H9 (cell line): ENCODE measurements around the gene ZNF414. TPM values are rescaled to one million over a fixed set of nuclear protein-coding genes. Genes with fewer than 3 reads are reported as not detected.

Experiments
- DNase-seq: peaks from one replicate; pipeline ENCODE4 v3.0.0-alpha.2; 2017
- H2AFZ ChIP-seq: one replicate; pipeline ENCODE4 v1.6.1; 2013; ENCODE audit warnings: mild to moderate bottlenecking, low read length, control low read depth, moderate library complexity
- H2AK5ac ChIP-seq: 2 replicates; pipeline ENCODE4 v1.6.1; 2013; ENCODE audit warnings: low read length, control low read depth, mixed read lengths; ENCODE audit not compliant: insufficient read length
- H2BK120ac ChIP-seq: one replicate; pipeline ENCODE4 v1.6.1; 2013; ENCODE audit warnings: low read depth, mild to moderate bottlenecking, low read length, control low read depth, inconsistent platforms; ENCODE audit not compliant: poor library complexity, severe bottlenecking
- H2BK12ac ChIP-seq: 2 replicates; pipeline ENCODE4 v1.6.1; 2013; ENCODE audit warnings: low read length, control low read depth, mixed read lengths, low read depth; ENCODE audit not compliant: insufficient read length
- H2BK15ac ChIP-seq: 2 replicates; pipeline ENCODE4 v1.6.1; 2013; ENCODE audit warnings: low read depth, low read length, control low read depth
- H2BK20ac ChIP-seq: one replicate; pipeline ENCODE4 v1.6.1; 2013; ENCODE audit warnings: low read depth, mild to moderate bottlenecking, low read length, control low read depth, inconsistent platforms; ENCODE audit not compliant: poor library complexity, severe bottlenecking
- H2BK5ac ChIP-seq: 2 replicates; pipeline ENCODE4 v1.6.1; 2013; ENCODE audit warnings: low read length, control low read depth, mixed read lengths; ENCODE audit not compliant: insufficient read length
- H3K14ac ChIP-seq: 2 replicates; pipeline ENCODE4 v1.6.1; 2013; ENCODE audit warnings: low read length, control low read depth; ENCODE audit not compliant: insufficient read depth
- H3K18ac ChIP-seq: 2 replicates; pipeline ENCODE4 v1.6.1; 2013; ENCODE audit warnings: low read depth, mild to moderate bottlenecking, mixed read lengths, low read length, control low read depth; ENCODE audit not compliant: insufficient read length
- H3K23ac ChIP-seq: 2 replicates; pipeline ENCODE4 v1.6.1; 2013; ENCODE audit warnings: low read length, control low read depth, mixed read lengths, low read depth; ENCODE audit not compliant: insufficient read length
- H3K23me2 ChIP-seq: 2 replicates; pipeline ENCODE4 v1.6.1; 2013; ENCODE audit warnings: low read depth, mild to moderate bottlenecking, mixed read lengths, low read length, control low read depth; ENCODE audit not compliant: insufficient read length, poor library complexity, severe bottlenecking
- H3K27ac ChIP-seq: 2 replicates; pipeline ENCODE4 v1.5.1; 2013; ENCODE audit warnings: low read length, control low read depth, mixed read lengths, low read depth; ENCODE audit not compliant: insufficient read length
- H3K27me3 ChIP-seq: 2 replicates; pipeline ENCODE4 v1.6.1; 2013; ENCODE audit warnings: low read length, control low read depth, inconsistent platforms; ENCODE audit not compliant: insufficient read depth
- H3K4ac ChIP-seq: 2 replicates; pipeline ENCODE4 v1.6.1; 2013; ENCODE audit warnings: low read depth, mild to moderate bottlenecking, control low read depth, inconsistent platforms, low read length, moderate library complexity
- H3K4me1 ChIP-seq: 2 replicates; pipeline ENCODE4 v1.6.1; 2013; ENCODE audit warnings: low read length, control low read depth, inconsistent platforms; ENCODE audit not compliant: insufficient read depth
- H3K4me2 ChIP-seq: 2 replicates; pipeline ENCODE4 v1.6.1; 2013; ENCODE audit warnings: low read length, control low read depth, mixed read lengths; ENCODE audit not compliant: insufficient read length, insufficient read depth
- H3K56ac ChIP-seq: 2 replicates; pipeline ENCODE4 v1.6.1; 2013; ENCODE audit warnings: low read depth, mild to moderate bottlenecking, mixed read lengths, low read length, control low read depth; ENCODE audit not compliant: insufficient read length
- H3K79me1 ChIP-seq: 2 replicates; pipeline ENCODE4 v1.6.1; 2013; ENCODE audit warnings: low read depth, mild to moderate bottlenecking, moderate library complexity, low read length, control low read depth, inconsistent platforms; ENCODE audit not compliant: insufficient read depth, poor library complexity, severe bottlenecking
- H3K79me2 ChIP-seq: 2 replicates; pipeline ENCODE4 v1.6.1; 2013; ENCODE audit warnings: low read length, control low read depth, inconsistent platforms; ENCODE audit not compliant: insufficient read depth
- H3K9ac ChIP-seq: 2 replicates; pipeline ENCODE4 v1.6.1; 2013; ENCODE audit warnings: low read length, control low read depth, mixed read lengths; ENCODE audit not compliant: insufficient read length; ENCODE audit errors: extremely low read depth
- H3K9me3 ChIP-seq: one replicate; pipeline ENCODE4 v1.6.1; 2013; ENCODE audit warnings: low read depth, low read length, inconsistent platforms; ENCODE audit not compliant: control insufficient read depth
- H3T11ph ChIP-seq: one replicate; pipeline ENCODE4 v1.6.1; 2013; ENCODE audit warnings: mild to moderate bottlenecking, low read length, control low read depth, inconsistent platforms
- H4K20me1 ChIP-seq: one replicate; pipeline ENCODE4 v1.6.1; 2013; ENCODE audit not compliant: control insufficient read depth, insufficient read length, insufficient read depth
- H4K5ac ChIP-seq: 2 replicates; pipeline ENCODE4 v1.6.1; 2013; ENCODE audit warnings: low read depth, mild to moderate bottlenecking, mixed read lengths, low read length, control low read depth; ENCODE audit not compliant: insufficient read length
- H4K8ac ChIP-seq: replicated peaks from 2 replicates; pipeline ENCODE4 v1.6.1; 2013; ENCODE audit warnings: low read length, control low read depth, mixed read lengths, low read depth; ENCODE audit not compliant: insufficient read length
- H4K91ac ChIP-seq: 2 replicates; pipeline ENCODE4 v1.6.1; 2013; ENCODE audit warnings: low read depth, mild to moderate bottlenecking, moderate library complexity, mixed read lengths, low read length, control low read depth; ENCODE audit not compliant: insufficient read length
- H3K27ac Mint-ChIP-seq, 3 experiments: 2 replicates in 2 of 3; 3 replicates in 1 of 3; pipeline ENCODE4 v1.8.0; 2020 to 2021; ENCODE audit warnings: mixed read lengths in 3 of 3, mild to moderate bottlenecking in 1 of 3, moderate library complexity in 1 of 3
- H3K27me3 Mint-ChIP-seq: 2 replicates; pipeline ENCODE4 v1.8.0; 2021; ENCODE audit warnings: low read depth, mild to moderate bottlenecking, moderate library complexity, mixed read lengths
- H3K36me3 Mint-ChIP-seq, 3 experiments: 2 replicates in 2 of 3; 3 replicates in 1 of 3; pipeline ENCODE4 v1.8.0; 2020 to 2021; ENCODE audit warnings: low read depth in 3 of 3, mixed read lengths in 3 of 3; ENCODE audit not compliant: insufficient read depth in 1 of 3
- H3K4me1 Mint-ChIP-seq, 2 experiments: 2 replicates each; pipeline ENCODE4 v1.8.0; 2020; ENCODE audit warnings: mixed read lengths in 2 of 2
- H3K4me3 Mint-ChIP-seq, 2 experiments: 2 replicates in 1 of 2; 3 replicates in 1 of 2; pipeline ENCODE4 v1.8.0; 2020 to 2021; ENCODE audit warnings: mild to moderate bottlenecking in 2 of 2, mixed read lengths in 2 of 2, moderate library complexity in 1 of 2
- H3K9me3 Mint-ChIP-seq, 2 experiments: 2 replicates in 1 of 2; 3 replicates in 1 of 2; pipeline ENCODE4 v1.8.0; 2020; ENCODE audit warnings: mild to moderate bottlenecking in 2 of 2, mixed read lengths in 2 of 2, moderate library complexity in 1 of 2
- WGBS: extraction: QIAGEN DNeasy Blood & Tissue Kit; methylation state at CpG from one replicate; pipeline ENCODE4 v1.1.7; 2013; ENCODE audit warnings: missing lambda C conversion rate, low lambda C conversion rate, mixed read lengths; ENCODE audit not compliant: insufficient read length; ENCODE audit errors: extremely low coverage; 5-methylcytosine and 5-hydroxymethylcytosine counted together
- total RNA-seq: library from RNA; stranded (reverse); gene quantifications from 2 replicates; pipeline ENCODE4 v1.2.1, GENCODE V29; 2021
- TF ChIP-seq, protein P1 (sequence below): fragments of 200-600 bp; sonication (generic); conservative IDR thresholded peaks from 3 replicates; pipeline ENCODE4 v1.8.0; 2021; ENCODE audit warnings: antibody characterized with exemption, mild to moderate bottlenecking

Gene ZNF414
- total RNA-seq, 1 experiment from 2014 or later: 29.3 TPM

DNA sequence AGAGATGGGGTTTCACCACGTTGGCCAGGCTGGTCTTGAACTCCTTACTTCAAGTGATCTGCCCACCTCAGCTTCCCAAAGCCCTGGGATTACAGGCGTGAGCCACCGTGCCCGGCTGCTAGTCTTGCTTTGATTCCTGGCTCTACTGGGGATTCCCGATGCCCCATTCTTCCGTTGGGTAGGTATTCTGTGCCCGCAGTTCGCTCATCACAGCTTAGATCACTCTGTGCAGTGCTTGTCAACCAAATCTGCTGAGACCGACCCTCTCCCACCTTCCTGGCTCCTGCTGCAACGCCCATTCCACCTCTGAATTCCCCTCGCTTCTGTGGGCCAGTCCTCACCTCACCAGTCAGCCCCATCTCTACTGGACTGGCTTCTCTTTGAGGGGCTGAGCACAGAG, 4.6 kb upstream of the ZNF414 start:
- Mint-ChIP-seq H3K27me3 (peaks cover 4% of the 10 kb centered on the region), H3K27ac (no peak overlapping the region; a peak in 1 of 7 replicates), H3K36me3 (no peaks in the 10 kb centered on the region), H3K4me1 (peaks cover 6 to 11% of the 10 kb centered on the region in 2 experiments), H3K4me3 (no peak overlapping the region), H3K9me3 (no peaks in the 10 kb centered on the region; a peak in 2 of 5 replicates)
- Histone ChIP-seq H3K27ac (no peak overlapping the region), H3K79me2 (no peaks in the 10 kb centered on the region), H2BK5ac (no peak overlapping the region), H3K9me3 (no peaks in the 10 kb centered on the region), H3K18ac (no peak overlapping the region), H3K4ac (no peak overlapping the region), H2BK15ac (no peak overlapping the region), H3T11ph (no peak overlapping the region), H2BK20ac (no peak overlapping the region), H3K23ac (no peak overlapping the region), H4K91ac (no peak overlapping the region), H4K5ac (no peak overlapping the region), H3K23me2 (peaks cover 3% of the 10 kb centered on the region), H3K79me1 (no peaks in the 10 kb centered on the region), H2BK12ac (no peak overlapping the region), H3K4me1 (no peaks in the 10 kb centered on the region), H4K8ac (no peak overlapping the region), H4K20me1 (no peaks in the 10 kb centered on the region), H3K4me2 (no peak overlapping the region), H2AFZ (no peak overlapping the region), H2BK120ac (no peak overlapping the region), H3K9ac (no peak overlapping the region), H2AK5ac (no peak overlapping the region), H3K56ac (no peak overlapping the region), H3K27me3 (no peaks in the 10 kb centered on the region), H3K14ac (no peak overlapping the region)
- TF ChIP-seq, protein P1, sequence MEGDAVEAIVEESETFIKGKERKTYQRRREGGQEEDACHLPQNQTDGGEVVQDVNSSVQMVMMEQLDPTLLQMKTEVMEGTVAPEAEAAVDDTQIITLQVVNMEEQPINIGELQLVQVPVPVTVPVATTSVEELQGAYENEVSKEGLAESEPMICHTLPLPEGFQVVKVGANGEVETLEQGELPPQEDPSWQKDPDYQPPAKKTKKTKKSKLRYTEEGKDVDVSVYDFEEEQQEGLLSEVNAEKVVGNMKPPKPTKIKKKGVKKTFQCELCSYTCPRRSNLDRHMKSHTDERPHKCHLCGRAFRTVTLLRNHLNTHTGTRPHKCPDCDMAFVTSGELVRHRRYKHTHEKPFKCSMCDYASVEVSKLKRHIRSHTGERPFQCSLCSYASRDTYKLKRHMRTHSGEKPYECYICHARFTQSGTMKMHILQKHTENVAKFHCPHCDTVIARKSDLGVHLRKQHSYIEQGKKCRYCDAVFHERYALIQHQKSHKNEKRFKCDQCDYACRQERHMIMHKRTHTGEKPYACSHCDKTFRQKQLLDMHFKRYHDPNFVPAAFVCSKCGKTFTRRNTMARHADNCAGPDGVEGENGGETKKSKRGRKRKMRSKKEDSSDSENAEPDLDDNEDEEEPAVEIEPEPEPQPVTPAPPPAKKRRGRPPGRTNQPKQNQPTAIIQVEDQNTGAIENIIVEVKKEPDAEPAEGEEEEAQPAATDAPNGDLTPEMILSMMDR: no peak
- DNase-seq: no peak
- no CpG with 5 or more reads among the region's 11 CpGs for WGBS
